HuH-7.5 (cell line): ENCODE measurements around the gene SMC2.

ENCODE experiments used
- DNase-seq: peaks from one replicate; pipeline ENCODE4 v3.0.0; 2011; ENCODE audit warnings: low spot score

Gene SMC2

DNA sequence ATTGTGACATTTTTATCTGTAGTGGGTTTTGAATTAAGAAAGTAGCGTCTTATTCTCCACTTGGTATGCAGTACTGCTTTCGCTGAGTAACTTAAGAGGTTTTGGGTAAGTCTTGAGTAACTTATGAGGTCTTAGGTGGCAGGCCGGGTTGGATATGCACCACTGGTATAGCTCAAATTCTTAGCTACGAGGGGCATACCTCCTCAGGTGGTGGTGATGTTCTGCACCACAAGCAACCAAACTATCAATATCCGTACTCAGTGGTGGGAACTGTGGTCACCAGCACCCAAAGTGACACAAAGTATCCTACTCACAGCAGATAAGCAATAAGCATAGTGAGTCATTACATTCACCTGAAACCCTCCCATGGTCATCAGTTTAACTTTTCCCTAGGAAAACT is 13.7 kb downstream of the SMC2 start:
- DNase-seq: no peak

DNA sequence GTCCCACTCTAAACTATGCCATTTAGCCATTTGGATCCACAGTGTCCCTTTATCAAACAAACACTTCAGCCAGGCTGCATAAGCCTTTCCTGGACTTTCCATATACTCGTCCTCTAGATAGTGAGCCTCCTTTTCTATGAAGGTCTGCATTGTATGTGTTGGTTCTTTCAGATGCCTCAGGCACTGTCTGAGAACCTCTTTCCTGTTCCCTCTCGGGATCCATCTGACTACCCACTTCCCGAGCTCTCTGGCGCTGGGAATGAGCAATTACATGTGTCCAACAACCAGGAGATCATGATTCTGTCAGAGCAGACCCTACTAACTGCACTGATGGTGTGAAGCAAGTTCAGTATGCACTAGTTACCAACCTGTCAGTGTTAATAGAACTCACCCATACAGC is 14.2 kb downstream of the SMC2 start:
- DNase-seq: no peak

DNA sequence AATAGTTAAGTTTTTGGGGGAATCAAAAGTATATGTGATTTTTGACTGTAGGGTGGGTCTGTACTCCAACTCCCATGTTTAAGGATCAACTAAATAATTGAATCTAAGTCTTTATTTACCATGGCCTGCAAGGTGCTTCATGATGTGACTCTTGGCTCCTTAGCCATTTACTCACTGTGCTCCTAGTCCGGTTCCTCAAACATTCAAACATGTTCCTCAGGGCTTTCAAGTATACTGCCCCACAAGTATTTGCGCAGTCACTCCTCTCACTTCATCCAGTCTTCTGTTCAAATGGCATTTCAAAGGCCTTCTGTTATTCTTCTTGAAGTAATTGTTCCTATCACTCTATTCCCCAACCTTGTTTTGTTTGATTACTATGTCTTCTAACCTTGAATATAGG is 16.4 kb downstream of the SMC2 start:
- no peak for DNase-seq

DNA sequence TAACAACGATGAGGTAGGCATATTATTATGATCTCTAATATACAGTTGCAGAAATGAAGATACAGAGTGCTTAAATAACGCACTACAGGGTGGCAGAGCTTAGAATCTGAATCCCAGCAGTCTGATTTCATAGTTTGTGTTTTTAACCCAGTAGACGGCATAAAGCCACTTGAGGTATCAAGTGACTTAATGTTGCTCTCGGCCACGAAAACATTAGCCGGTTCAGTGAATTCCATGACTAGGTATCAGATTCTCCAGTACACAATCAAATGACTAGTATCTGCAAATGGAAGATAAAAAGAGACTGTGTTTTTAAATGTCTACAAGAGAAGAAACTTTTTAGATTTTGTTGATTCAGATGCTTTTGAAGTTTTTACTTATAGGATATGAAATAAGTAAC is 24.8 kb downstream of the SMC2 start:
- DNase-seq: no peak

DNA sequence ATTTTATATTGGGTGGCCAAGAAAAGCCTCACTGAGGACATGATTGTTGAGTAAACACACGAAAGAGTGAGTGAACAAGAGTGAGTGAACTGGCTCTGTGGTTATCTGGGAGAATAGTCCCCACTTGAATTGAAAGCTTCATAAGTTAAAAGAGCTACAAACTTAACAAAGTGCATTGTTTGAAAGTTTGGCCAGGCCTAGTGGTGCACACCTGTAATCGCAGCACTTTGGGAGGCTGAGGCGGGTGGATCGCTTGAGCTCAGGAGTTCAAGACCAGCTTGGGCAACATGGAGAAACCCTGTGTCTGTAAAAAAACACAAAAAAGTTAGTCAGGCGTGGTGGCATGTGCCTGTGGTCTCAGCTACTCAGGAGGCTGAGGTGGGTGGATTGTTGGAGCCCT is 26.9 kb downstream of the SMC2 start:
- no peak for DNase-seq

DNA sequence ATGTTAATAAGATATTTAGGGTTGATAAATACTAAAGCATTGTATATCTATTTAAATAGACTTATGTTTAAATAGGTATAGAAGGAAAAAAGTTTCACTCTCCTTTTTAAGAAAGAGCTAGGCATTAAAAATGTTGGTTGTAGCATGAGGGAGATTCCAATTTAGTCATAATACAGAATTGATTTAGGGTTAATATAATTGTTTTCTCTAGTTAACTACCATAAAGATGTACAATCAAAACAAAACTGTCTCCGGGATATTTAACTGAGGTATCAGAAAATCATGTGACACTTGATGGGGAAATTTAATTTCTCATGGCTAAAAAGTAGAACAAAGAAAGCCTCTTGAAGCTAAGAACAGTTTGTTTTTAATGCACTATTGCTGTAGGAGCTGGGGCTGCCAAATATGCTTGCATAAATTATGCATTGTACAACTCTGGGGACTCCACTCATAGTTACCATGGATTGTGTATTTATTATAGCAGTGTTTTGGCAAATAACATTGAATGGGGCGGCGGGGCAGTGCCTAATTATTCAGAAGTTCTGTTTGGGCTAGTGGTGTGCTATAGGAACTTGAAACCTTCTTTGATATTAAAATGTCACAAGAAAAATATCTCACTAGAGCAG is 44.2 kb downstream of the SMC2 start:
- DNase-seq: no peak

DNA sequence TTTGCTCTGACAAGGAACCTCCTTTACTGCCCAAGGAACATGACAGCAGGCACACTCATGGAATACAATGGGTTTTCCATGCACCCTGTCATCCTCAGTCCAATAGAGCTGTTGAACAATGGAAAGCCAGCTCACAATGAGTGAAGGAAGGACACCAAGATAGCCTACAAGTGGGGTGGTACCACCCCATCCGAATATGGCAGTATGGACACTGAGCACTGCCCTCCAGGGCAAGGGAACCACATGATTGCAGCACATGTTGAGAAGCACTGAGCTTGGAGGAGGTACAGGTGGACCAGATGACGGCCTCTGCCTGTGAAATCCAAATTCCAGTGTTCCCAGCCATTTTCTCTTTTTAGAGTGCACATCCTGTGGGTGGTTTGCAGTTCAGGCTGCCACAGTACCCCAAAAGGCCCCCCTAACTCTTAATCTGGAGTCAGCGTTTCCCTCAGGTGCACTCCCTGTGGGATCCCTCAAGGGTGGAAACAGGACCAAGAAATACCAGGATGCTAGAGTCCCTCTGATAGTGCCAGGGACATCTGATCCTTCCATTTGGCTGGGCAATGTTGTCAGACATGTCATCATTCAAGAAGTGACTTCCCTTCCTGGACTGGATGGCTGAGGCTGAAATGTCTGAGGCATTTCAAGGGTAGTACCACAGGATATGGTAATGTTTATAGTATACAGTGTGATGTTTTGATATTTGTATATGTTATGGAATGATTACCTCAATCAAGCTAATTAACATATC is 48.9 kb downstream of the SMC2 start:
- DNase-seq: no peak

DNA sequence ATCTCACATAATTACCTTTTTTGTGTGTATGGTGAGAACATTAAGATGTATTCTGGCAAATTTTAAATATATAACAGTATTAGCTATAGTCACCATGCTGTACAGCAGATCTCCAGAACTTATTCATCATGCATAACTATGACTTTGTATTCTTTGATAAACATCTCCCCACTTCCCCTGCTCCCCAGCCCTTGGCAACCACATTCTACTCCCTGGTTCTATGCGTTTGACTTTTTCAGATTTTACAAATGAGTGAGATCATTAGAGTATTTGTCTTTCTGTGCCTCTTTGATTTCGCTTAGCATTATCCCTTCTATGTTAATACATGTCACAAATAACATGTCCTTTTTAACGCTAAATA is 49.4 kb downstream of the SMC2 start:
- DNase-seq: no peak

DNA sequence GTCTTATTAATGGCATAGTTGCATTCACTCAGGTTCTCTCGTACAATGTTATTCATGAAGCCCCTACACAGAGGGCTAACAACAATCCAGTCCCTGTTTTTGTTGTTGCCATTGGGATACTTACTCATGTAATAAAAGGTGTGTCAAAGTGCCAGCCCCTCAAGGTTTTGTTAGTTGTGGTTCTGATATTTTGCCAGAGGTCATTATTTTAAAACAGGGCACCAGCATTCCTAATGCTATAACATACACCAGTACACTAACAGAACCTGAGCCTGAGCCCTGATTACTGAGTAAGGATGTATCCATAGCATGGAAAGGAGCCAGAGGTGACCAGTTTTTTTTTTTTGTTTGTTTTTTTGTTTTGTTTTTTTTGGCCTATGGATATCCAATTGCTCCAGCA is 50.2 kb downstream of the SMC2 start:
- DNase-seq: no peak

DNA sequence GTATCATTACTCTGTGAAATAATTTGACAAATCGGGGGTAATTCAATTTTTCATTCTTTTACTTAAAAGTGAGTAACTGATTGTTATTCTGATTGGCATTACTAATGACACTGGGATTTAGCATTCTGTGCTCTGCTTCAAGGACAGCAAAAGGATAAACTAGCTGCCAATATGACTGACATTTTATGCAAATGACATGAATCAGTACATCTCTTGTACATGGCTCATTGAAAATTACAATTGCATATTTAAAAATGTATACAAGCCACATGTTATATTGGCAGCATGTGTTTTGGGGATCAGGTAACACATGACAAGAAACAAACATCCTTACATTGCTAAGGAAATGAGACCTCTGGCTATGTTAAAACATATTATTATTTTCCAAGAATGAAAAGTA is 79.0 kb downstream of the SMC2 start:
- no peak for DNase-seq

DNA sequence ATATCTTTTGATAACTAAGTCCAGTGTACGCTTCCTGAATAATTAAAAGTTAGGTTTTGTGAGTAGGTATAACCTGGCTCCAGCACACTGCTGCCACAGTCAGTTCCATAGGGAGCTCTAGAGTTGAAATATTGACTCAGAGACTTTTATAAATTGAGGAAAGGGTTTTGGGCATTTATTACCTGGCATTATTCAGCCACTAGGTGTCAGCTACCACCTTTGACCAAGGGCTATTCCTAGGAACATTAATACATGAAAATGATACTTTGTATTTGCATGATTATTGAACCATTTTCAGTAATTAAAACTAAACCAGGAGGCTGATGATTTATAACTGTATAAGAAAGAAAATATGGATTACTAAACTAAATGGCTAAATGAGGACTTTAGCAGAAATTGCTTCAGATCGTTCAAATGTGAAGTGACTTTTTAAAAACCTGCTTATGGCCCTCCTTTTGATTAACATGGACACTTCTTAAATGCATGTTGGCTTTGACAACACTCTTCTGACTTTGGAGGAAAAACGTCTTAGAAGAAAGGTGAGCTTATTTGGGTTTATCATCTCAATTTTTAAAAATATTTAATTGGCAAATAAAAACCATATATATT is 83.0 kb downstream of the SMC2 start:
- DNase-seq: no peak

DNA sequence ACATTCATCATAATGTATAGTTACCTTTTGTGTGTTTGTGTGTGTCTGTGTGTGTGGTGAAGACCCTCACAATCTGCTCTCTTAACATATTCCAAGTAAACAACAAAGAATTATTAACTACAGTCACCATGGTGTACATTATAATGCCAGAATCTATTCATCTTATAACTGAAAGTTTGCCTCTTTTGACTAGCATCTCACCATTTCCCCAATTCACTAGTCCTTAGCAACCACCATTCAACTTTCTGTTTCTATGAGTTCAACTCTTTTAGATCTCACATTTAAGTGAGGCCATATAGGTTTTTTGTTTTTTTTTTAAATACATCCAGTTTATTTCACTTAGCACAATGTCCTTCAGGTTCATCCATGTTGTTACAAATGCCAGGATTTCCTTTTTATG is 83.6 kb downstream of the SMC2 start:
- no peak for DNase-seq
